ENCODE results near the gene CDC42EP4. TPM values are rescaled to one million over a fixed set of nuclear protein-coding genes. Genes with fewer than 3 reads are reported as not detected.
A peak's percentile ranks its signal among the peaks of the same experiment; 100 is the strongest.

Gene CDC42EP4
- total and polyA plus RNA-seq, 10 of the 15 experiments (the other 5 are each of a cell fraction or from before 2014, with no cell fraction given), result 0.05 to 7.1 (median 2.7) TPM

DNA sequence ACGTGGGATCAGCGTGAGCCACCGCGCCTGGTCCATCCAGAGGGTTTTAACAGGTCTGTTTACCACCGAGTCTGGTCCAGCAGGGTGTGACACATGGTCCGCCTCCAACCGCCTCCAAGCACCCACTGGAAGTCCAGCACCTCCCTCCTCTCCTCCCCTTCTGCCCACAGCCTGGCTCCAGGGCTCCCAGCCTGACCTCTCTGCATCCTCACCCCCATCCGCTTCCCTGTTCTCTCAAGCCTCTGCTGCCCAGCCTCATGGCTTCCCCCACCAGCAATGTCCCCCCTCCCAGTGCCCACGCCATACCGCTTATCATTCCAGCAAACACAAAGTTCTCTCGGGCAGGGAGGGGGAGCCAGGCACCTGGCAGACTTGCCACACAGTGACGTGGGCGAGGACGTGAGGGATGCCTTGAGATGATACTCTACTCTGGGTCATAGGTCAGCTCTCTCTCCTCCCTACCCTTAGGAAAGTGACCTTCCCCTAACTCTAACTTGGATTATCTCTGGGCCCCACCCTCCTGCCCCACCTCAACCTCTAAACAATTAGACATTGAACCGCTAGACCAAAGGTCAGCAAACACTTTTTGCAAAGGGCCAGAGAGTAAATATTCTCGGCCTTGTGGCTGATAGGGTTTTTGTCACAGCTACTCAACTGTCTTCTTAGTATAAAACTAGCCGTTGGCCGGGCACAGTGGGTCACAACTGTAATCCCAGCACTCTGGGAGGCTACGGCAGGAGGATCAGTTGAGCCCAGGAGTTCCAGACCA is 23.1 kb downstream of the CDC42EP4 start:
- peaks cover 3 to 11% of the 10 kb centered on the region in 2 experiments; a peak in 2 of 4 replicates for H3K36me3 ChIP-seq (ENCODE audit: control insufficient read depth in 2 of 2, insufficient read depth in 2 of 2, low read length in 1 of 2)
- intact Hi-C loops (cut with micrococcal nuclease; ENCODE audit: unreplicated experiment), result no loop called here
- H3K9ac ChIP-seq (ENCODE audit: control insufficient read depth, insufficient read depth, low read length), result no peak overlapping the region
- H3K27me3 ChIP-seq (replicated peaks in 1 of 2; ENCODE audit: control insufficient read depth in 2 of 2, insufficient read depth in 2 of 2, low read length in 1 of 2), result no peaks in the 10 kb centered on the region
- H4K20me1 ChIP-seq (ENCODE audit: control insufficient read depth, insufficient read depth), result no peaks in the 10 kb centered on the region
- H3K4me1 ChIP-seq (ENCODE audit: control insufficient read depth, insufficient read depth, low read length), result peaks cover 30% of the 10 kb centered on the region
- no peak overlapping the region for H3K4me2 ChIP-seq (ENCODE audit: control insufficient read depth, insufficient read depth)
- TF ChIP-seq EED (IDR thresholded peaks at IDR 0.05; ENCODE audit: low read depth), result no peak
- TF ChIP-seq TBL1XR1 (IDR thresholded peaks at IDR 0.05; ENCODE audit: low read depth, low read length), result no peak
- no peak for TF ChIP-seq HDGF (IDR thresholded peaks at IDR 0.05)
- TF ChIP-seq NR2C1 (IDR thresholded peaks at IDR 0.05), result no peak
- no peak for TF ChIP-seq LARP7 (IDR thresholded peaks at IDR 0.05)
- peak; percentile 28; the same call in 1 of the 2 replicates for TF ChIP-seq FOXK2 (IDR thresholded peaks at IDR 0.05)
- no peak for TF ChIP-seq JUND (IDR thresholded peaks at IDR 0.05; ENCODE audit: low read depth, low read length)
- TF ChIP-seq NR2F1 (conservative IDR thresholded peaks at IDR 0.05), result 0 out of 2 replicates have a peak, but pooled peaks have one; percentile 23
- TF ChIP-seq RBBP5 (conservative IDR thresholded peaks at IDR 0.05), result no peak
- no peak for TF ChIP-seq POLR2AphosphoS2 (IDR thresholded peaks at IDR 0.05; ENCODE audit: low read depth, low read length)
- TF ChIP-seq CEBPB (IDR thresholded peaks at IDR 0.05; ENCODE audit: borderline replicate concordance in 1 of 2, low read depth in 2 of 2, low read length in 2 of 2), result no peak
- WGBS (ENCODE audit: insufficient coverage, insufficient replicate concordance, low lambda C conversion rate, missing lambda C conversion rate), result 81% methylated on average over 19 of the region's 19 CpGs
- no TSS peak for BruUV-seq (replicated peaks)
- in situ Hi-C loops (cut with MboI), result no loop called here
- DNase-seq (ENCODE audit: low read depth, low spot score) (no peak), ATAC-seq (no peak), FAIRE-seq (no peak)
- ChIA-PET POLR2A (interaction anchor here (3.9 kb wide), 1 partner anchor 21 kb away, joined by 28 read pairs; no protein-coding TSS in a partner anchor), RAD21 (ENCODE audit: unreplicated experiment) (interaction anchor here (0.6 to 0.9 kb wide), 2 partner anchors 30 to 328 kb away, joined by 3 read pairs; no protein-coding TSS in a partner anchor), SMC1A (ENCODE audit: uncharacterized antibody, unreplicated experiment) (interaction anchor here (1.0 kb wide), 1 partner anchor 10 kb away, joined by 3 read pairs; no protein-coding TSS in a partner anchor), CTCF (interaction anchor here (3.8 kb wide), 1 partner anchor 22 kb away, joined by 28 read pairs; the partner anchor contains the start of gene CDC42EP4)
- no peak overlapping the region for H3K4me3 ChIP-seq
- H3K9me3 ChIP-seq (replicated peaks; ENCODE audit: control insufficient read depth, insufficient read depth, low read length), result no peaks in the 10 kb centered on the region
- no peak overlapping the region for H3K27ac ChIP-seq (ENCODE audit: control insufficient read depth, insufficient read depth)
- H2AFZ ChIP-seq (ENCODE audit: control insufficient read depth, low read depth, low read length), result no peak overlapping the region
- peaks cover 8% of the 10 kb centered on the region for H3K79me2 ChIP-seq (ENCODE audit: control insufficient read depth, insufficient read depth, low read length)

All from GM12878 (cell line).